T-helper 2 cell (primary cell): ENCODE results near the gene AGPAT4.

Source experiments
- DNase-seq, 5 experiments: peaks; one replicate each; pipeline versions ENCODE4 v3.0.0 to v3.0.0-alpha.2; 2012 to 2022

The AGPAT4 gene

DNA sequence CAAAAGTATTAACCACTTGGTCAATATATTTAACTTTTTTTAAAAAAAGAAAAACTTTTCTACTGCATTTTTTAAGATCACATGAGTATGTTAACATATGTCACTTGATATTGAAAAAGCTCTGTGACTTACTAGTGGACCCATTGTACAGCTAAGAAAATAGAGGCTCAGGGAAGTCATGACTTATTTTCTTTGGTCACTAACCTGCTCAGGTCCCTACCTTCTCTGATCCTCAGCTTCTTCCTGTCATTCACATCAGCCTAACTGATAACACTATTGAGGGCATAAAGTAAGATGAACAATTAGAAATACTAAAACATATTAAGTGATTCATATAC, 19.8 kb downstream of the AGPAT4 start:
- no peak for DNase-seq

DNA sequence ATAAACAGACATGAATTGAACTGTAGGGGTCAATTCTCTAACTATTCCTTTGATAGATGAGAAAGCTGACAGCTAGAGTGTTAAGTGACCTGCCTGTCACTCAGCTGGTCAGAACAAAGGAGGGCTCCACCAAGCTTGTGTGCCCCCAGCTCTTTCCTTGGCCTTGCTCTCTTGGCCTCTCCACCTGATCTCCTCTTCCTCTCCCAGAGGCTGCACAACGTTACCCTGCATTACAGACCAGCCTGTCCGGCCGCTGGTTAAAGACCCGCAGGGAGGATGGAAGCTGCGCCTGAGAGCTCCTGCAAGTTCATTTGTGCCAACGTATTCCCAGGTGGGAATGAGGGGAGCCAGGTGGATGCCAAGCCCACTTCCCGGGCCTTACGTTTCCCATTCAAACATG, 22.5 kb downstream of the AGPAT4 start:
- DNase-seq: no peak

DNA sequence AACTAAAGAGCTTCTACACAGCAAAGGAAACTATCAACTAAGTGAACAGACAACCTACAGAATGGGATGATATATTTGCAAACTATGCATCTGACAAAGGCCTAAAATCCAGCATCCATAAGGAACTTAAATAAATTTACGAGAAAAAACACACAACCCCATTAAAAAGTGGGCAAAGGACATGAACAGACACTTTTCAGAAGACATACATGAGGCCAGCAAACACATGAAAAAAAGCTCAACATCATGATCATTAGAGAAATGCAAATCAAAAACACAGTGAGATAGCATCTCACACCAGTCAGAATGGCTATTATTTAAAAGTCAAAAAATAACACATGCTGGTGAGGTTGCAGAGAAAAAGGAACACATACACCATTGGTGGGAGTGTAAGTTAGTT, 24.5 kb downstream of the AGPAT4 start:
- DNase-seq: no peak

DNA sequence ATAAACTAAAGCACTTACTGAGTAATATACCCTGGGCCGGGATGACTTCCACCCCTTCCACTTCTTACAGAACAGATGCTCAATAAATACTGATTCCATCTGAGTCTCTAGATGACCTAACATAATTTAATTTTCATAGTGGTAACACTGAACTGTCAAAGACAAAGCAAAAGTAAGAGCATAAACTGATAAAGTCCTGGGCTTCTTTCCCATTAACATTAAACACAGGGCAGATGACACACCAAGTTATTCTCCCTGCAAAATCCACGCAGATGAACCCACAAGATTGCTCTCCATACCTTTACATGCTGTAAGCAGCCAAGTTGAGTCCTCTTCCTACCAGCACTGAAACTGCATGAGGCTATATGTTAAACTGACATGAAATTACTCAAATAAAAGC, 27.1 kb downstream of the AGPAT4 start:
- no peak for DNase-seq

DNA sequence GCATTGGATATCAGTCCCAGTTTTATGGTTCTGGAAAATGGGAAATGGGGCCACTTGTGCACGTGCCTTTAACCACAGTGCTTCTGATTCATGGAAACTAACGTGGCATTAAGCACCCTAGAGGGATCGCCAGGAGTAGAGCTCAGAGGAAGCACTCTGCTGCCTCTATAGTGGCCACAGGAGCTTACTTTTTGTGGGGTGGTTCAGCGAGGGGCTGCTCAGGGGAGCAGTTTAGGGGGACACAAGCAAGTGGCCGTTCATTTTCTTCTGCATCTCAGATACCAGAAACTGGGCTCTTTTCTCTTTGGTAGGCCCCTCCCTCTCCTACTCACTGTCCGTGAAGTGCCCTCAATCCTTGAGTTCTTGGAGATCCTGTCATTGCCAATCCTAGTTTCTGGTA, 28.5 kb downstream of the AGPAT4 start:
- DNase-seq: no peak

DNA sequence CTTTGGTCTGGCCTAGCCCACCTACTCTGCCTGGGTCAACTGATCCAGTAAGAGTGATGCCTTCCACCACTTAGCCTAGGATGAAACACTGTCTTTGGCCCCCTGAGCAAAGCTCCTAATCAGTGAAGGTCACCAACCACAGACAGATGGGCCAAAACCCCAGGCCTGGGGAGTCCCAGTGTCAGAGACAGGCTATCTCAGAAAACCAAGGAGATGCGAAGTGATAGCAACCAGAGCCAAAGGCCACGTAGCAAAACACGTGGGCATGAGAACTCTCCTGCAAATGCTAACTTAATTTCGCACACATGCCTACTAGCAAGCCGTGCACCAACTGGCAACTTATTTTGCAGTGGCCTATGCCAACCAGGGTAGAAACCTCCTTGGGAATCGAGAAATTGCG, 29.1 kb downstream of the AGPAT4 start:
- no peak for DNase-seq

DNA sequence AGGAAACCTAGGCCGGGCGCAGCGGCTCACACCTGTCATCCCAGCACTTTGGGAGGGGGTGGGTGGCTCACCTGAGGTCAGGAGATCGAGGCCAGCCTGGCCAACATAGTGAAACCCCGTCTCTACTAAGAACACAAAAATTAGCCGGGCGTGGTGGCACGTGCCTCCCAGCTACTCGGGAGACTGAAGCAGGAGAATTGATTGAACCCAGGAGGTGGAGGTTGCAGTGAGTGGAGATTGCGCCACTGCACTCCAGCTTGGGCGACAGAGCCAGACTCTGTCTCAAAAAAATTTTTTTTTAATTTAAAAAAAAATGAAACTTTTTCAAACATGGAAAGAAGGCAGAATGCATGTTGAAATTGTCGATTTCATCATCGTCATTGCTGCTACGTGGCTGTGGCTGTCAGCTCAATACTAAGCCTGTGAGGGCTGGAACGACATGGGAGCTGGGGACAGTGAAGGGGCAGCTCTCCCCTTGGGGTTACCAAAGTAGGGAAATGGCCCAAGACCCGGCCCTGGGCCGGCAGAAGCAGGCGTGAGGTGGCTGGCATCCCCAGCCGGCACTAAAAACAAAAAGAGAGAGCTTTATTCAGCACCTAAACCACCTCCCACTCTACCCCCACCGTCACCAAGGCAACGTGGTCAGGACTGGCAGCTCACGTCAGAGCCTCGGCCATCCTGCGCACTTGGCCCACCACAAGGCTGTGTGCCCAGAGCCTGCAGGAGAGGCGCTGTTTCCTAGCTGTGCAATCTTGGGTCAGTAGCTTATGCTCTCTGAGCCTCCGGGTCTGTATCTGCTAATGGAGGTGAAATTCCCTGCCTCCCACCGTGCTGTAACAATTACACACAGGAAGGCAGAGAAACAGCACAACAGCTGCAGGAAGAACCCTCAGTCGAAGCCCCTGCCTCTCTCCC, 30.8 kb downstream of the AGPAT4 start:
- peak in 1 of 5 experiments; percentile 77 for DNase-seq

DNA sequence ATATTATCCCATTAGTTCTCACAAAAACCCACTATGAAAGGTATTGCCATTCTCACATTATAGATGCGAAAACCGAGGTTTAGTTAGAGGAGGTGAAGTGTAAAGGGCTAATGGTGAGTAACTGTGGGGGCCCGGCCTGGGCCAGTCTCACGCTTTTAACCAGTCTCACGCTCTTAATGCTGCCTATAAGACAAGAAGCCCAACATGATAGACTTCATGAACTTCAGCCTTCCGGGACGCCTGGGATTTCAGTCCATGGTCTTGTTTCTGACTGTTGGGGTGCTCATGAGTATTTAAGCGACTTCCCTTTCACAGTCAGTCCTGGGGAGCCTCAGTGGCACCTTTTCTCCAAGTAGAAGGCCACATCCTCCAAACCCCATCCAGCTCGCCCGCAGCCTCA, 31.7 kb downstream of the AGPAT4 start:
- DNase-seq: no peak

DNA sequence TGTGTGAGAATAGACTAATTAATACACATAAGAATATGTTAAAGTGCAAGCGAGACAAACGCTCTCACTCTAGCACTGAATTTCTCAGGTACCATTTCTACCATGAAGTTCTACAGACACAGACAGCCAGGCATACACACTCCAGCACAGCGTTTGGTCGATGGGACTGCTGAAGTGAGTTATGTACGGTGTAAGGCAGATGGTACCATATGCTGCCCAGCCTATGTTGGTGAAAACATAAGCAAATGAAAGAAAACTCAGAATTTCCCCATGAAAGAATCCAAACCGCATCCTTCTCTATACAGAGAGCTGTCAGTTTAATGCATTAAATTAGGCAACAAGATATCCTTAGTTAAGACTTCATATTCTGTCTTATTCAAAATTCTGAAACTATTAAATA, 34.9 kb downstream of the AGPAT4 start:
- DNase-seq: no peak

DNA sequence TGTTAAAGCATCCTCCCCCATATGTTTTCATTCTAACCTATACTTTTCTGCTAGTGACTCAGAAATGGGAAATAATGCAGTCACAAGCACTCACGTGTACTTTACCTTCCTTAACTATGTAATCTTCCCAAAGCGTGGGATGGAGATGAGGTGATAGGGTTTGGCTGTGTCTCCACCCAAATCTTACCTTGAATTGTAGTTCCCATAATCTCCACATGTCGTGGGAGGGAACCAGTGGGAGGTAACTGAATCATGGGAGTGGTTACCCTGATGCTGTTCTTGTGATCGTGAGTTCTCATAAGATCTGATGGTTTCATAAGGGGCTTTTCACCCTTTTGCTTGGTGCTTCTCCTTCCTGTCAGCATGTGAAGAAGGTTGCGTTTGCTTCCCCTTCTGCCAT, 35.4 kb downstream of the AGPAT4 start:
- no peak for DNase-seq

DNA sequence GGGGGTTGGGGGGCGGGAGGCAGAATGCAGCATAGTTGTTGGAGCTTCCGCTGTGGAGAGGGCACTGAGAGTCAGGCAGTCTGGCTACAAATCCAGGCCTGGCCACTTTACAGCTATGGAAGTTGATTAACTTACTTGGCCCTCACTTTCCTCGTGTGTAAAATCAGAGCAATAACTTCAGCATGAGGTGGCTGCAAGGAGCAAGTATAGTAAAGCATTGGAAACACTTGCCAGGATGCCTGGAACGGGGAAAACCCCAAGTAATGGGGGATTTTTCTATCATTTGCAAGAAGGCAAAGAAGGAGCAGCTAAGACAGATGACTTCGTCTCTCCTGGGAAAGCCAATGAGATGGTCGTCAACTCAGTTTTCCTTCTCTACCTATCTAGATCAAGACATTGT, 35.8 kb downstream of the AGPAT4 start:
- no peak for DNase-seq

DNA sequence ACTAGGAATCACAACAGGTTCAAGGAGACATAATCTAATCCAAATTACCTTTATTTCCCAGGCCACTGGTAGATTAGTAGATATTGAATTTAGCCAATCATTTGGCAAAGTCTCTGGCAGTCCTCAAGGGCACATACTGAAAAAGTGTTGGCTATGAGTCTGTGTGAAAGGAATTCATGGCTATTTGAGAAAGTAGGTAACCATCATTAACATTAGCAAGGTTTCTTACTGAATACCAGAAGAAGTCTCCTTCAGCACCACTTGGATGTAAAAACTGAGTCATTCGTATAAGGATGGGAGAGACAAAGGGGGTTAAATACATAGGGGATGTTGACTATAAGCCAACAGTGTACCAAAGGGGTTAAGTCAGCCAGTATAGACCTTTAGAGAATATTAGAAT, 36.7 kb downstream of the AGPAT4 start:
- no peak for DNase-seq

DNA sequence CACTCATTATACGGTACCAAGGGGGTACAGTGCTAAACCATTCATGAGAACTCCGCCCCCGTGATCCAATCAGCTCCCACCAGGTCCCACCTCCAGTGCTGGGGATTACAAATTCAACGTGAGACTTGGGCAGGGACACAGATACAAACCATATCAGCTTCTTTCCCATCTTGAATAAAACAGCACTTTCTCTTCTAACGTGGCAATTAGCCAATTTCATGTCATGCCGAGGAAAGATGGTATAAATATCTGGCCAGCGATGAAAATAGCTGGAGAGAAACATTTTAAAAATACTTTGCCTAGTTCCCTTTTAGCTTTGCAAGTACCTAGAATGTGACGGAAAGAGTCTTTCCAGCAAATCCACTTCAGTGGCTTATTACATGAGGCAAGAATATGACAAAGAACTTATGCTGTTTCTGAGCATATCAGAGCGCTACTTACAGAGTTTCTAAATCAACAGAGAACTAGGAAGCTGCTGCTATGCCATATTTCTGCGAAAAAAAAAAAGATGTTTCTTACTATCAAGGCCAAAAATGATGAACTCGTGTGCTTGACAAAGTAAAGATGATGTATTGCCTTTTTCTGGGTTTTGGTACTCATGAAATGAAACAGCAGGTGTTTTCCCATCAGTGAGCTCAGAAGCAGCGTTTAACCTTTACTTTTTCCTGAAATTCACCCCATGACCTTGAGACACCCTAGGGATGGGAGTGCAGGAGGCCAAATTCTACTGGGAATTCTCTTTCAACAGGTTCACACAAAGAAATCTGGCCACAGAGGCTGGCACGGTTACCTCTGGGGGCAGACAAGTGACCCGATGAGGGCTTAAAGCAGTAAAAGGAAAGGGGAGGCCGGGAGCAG, 37.9 kb downstream of the AGPAT4 start:
- DNase-seq: peak in 1 of 5 experiments; percentile 22

DNA sequence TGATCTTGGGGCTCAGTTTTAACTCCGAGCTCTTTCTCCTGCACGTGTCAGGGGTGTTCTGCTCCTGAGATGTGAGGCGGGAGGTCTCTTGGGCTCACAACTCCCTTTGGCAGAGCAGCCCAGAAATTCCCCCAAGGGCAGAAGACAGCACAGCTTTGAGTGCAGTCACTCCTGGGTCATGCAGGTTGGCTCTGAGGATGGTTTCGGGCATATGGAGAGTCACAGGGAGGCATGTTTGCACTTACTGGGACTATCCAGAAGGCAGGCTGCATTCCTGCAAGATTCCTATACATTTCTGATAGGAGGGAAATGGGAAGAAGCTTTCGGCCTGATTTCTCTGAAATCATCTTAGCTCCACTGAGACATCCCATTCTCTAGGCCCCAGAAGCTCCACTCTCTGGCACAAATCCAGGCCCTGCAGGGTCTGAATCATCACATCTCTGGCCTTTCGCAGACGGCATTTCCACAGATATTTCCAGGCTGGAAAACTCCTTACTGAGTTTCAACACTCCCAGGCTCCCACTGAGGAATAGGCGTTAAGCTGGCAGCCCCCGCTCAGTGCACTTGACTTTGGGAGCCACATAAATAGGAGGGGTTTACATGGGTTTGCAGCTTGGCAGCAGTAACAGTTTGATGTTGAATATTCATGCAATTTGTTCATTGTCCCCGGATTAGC, 39.7 kb downstream of the AGPAT4 start:
- no peak for DNase-seq

DNA sequence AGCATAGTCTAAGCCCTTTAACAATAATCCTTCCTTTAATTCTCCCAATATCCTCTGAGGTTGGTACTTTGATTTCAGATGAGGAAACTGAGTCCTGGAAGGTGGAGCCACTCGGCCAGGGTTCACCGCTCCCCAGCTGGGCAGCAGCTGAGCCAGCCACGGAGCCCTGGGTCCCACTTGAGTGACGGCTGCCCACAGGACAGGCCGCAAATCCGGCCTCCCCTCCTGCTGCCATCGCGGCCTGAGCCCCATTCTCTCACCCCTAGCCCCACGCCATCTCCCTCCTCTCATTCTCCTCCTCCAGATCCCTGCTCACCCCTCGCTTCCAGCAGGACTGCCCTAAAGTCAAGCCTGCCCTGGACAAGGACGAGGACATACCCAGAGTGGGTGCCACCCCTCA, 41.4 kb downstream of the AGPAT4 start:
- DNase-seq: no peak

DNA sequence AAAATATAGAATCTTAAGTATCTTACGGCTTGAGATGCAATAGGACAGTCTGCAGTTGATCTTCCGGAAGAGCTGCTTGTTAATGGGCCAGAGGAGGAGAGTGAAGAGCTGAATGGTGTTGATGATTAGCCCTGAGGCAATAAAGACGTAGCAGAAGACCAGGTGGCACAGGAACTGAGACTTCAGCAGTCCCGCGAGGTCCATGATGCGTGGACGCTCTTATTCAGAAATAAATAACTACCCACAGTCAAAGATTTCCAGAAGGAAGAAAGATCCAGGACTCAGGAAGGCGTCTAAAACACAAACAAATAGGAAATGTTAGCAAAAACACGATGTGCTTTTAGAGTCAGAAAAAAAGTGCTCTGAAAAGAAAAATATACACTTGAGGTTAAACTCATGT, 41.9 kb downstream of the AGPAT4 start:
- no peak for DNase-seq

DNA sequence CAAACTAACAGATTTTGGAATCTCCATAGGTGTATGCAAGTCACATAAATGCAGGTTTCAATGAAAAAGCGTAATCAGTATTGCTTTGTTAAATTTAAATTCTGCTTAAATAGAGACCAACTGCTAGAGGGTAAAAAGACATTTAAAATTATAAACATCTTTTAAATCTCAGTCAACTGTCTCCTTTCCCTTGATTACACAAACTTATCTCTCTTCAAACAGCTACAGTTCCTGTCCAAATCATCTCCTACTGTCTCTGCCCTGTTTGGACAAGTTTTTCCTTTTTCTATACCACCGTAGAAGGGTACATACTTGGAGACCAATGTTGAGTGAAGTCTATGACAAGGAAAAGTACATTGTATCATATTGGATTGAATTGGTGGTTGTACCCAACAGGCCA, 43.5 kb downstream of the AGPAT4 start:
- DNase-seq: no peak

DNA sequence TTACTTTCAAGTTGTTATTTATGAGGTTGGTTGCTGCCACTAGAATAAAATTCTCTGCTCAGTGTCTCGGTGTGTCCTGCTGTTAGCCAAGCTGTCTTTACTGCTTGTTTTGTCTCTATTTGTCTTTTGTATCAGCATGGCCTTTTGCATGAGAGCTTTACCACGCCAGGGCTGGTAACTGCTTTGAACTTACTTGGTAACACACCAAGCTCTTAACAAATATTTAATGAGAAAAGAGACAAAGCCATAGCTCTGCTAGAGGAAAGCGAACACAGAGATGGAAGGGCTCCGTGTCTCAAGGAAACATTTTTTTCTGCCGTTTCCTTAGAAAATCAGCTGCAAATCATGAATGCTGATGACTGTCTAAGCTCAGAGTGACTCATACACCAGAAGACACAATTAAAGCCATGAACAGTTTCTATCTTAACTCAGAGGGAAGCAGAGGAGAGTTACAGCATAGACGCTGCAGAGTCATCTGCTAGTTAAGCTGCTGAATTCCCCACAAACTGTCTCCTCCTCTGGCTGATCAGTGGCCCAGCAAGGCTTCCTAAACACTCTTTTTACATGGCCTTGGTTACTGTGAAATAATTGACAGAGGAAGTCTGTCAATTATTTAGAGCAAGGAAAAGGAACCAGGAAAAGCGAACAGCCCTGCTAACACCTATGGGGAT, 44.8 kb downstream of the AGPAT4 start:
- DNase-seq: peak in 1 of 5 experiments; percentile 63

DNA sequence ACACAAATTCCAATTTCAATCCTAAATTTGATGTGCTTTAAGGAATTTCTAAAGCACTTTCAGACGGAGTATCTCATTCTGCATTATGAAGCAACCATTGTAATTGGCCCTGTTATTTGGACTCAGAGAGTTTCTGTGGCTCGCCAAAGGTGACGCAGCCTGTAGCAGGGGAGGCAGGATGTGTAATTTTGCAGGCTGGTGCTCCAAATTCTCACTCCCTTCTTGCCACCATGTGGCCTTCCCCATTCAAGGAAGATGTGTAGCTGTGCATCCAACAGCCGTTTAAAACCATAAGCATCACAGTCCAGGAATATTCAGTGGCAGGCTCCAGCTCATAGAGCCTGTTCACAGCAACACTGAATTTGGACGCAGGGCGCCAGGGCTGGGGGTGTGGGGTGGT, 45.8 kb downstream of the AGPAT4 start:
- peak in 1 of 5 experiments; percentile 17 for DNase-seq

DNA sequence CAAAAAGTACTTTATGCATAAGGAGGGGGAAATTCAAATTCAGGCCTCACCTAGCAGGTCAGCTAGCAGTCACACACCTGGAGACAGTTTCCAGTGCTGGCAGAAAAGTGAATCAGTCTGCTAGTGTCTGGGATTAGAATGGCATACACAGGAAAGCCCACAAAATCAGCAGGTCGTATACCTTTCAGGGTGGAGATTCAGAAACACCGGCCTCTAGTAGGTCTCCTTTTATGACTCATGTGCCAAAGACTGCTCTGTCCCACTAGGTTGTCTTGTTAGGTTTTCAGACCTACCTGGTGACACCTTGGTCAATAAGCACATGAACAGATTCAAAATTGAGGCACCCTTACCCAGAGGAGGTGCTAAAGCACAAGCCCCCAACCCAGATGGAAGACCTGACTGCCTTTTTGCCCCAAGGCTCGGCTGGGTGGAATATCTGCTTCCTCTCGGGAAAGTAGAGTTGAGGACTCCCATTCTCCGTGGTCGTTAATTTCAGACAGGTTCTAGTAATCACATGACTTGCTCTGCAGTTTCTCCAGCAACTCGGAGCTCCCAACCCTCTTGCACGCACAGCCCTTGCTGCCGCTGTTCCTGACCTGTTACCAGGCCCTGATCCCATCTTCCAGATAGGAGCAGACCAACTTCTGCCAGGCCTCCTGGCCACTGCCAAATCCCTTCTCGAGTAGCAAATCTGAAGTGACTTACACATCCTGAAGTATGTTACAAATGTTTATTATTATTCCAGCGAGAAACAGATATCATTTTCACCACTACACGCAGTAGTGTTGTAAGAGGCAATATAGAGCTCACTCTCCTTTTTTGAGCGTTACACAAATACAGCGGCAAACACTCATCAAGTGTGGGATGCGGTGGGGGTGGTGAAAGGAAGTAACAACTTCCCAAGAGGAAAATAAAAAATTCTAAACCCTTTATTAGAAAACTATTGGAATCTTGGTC, 46.6 kb downstream of the AGPAT4 start:
- DNase-seq: peak in 1 of 5 experiments; percentile 18
